ENCODE results near the gene ZMYM3.

DNA sequence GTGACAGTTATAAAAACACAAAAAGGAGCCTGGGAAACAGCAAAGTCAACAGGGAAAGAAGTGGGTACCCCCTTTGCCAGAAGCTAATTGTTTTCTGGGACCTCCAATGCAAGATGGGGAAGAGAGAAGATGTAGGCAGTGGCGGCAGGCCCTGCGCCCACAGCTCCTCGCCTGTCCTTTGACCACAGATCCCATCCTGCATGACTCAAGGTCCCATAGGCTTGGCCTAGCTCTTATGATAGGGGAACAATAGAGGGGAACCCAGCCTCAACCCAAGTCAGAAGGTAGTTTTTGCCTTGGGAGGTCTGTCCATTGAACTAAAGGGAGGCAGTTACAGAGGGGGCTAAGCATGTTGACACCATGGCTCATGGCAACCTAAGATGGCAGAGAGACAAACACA lies 14.2 kb downstream of the ZMYM3 start:
- TF ChIP-seq, protein P1, sequence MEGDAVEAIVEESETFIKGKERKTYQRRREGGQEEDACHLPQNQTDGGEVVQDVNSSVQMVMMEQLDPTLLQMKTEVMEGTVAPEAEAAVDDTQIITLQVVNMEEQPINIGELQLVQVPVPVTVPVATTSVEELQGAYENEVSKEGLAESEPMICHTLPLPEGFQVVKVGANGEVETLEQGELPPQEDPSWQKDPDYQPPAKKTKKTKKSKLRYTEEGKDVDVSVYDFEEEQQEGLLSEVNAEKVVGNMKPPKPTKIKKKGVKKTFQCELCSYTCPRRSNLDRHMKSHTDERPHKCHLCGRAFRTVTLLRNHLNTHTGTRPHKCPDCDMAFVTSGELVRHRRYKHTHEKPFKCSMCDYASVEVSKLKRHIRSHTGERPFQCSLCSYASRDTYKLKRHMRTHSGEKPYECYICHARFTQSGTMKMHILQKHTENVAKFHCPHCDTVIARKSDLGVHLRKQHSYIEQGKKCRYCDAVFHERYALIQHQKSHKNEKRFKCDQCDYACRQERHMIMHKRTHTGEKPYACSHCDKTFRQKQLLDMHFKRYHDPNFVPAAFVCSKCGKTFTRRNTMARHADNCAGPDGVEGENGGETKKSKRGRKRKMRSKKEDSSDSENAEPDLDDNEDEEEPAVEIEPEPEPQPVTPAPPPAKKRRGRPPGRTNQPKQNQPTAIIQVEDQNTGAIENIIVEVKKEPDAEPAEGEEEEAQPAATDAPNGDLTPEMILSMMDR (IDR thresholded peaks at IDR 0.05; ENCODE audit: poor library complexity) = no peak
- TF ChIP-seq EZH2 (IDR thresholded peaks at IDR 0.05; ENCODE audit: borderline replicate concordance) = no peak

Measured in hepatocyte (in vitro differentiated cells).